Endometrium (tissue), 2 donors: Measurements from ENCODE around the gene DENND2D.

Experiments used
- FAIRE-seq: peaks from 2 replicates; lab custom pipeline; 2012; peaks lifted over from hg19 to GRCh38; lab: Jason Lieb, UNC
- donor health status: control.
- donor health status: control.

The DENND2D gene

DNA sequence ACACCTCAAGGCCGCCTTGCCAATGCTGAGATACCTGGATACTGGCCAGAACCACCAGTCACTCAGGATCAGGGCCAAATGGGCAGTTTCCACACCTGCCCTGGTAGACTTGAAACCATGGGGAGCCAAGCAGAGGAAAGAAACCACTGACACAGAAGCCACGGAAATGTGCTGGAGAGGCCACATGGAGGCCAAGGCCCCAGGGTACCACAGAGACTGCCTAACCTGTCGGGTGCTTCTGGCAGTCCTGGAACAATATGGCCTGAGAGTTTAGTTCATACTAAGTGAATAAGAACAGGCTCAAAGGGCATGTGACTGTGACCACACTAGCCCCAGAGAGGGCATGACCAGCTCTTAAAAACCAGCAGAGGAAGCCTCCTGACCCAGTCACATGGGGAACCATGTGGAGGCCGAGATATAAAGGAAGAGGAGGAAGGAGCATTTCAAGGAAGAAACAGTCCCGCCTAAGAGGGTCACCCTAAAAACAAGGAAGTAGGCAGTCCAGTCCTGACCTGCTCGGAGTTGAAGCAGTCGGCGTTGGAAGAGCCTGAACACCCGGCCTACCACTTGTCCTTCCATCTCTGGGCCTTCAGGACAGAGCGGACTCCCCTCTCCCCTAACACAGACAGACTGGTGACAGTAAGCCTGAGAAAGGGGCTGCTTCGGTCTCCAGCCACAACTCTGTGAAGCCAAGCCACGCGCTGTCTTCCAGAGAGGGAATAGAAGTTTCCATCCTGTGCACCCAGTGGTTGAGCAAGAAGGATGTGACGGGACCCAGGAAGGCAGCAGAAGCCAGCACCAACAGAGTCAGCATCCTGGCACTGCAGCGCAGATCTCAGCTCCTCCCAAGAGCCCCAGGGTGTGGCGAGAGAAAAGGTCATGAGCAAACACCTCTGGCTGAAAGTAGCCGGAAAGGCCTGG, at the start of gene DENND2D:
Gene DENND2D, minus strand, starts transcription at position 766 of the 921 bp plus-strand sequence. Its CDS starts 187 bp downstream, at position 579.
- FAIRE-seq: no peak

DNA sequence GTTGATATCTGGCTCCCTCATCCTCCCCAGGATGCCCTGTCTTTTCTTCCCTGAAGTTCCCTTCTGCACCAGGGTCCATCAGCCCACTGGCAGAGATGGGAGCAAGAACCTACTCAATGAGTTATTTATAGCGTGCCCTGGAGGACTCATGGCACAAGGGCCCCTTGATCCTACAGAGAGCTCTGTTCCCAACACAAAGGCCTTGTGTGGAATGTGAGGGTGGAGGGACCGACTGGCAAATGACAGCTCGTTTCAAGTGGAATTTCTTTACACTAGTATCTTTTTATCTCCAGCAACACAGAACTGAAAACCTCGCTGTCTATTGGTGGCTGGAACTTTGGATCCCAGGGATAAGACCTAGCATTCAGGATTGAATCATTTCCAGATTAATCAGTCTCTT, 49.5 kb upstream of the DENND2D start:
- FAIRE-seq: no peak

DNA sequence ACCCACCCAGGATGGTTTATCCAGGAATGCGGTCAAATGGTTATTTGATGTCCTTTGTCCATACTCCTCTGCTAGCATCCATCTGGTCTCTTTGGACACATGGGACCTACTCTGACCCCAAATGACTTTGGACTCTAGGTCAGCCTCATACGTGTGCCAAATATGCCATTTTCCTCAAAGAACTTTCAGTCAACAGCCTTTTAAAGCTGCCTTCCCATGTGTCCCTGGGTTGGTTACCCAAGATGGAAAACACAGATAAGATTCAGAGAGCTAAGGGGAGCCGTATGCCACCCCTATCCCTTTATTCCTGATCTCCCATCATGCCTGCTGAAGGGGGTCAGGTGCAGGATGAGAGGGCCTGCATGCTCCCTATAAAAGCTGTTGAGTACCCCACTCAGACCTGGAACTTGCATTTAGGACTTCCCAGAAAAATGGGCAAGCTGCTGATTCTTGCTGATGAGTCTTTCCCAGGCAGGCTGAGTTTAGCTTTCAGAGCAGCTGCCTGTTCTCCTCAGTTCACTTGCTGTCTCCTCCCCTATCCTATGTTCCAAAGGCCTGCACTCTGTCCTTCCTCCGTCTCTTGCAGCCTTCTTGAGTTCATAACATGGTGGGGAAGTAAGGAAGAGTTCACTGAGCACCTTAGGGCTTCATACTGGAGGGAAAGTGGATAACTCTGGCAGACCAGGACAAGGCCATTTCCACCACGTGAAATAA, 46.8 kb upstream of the DENND2D start:
- no peak for FAIRE-seq

DNA sequence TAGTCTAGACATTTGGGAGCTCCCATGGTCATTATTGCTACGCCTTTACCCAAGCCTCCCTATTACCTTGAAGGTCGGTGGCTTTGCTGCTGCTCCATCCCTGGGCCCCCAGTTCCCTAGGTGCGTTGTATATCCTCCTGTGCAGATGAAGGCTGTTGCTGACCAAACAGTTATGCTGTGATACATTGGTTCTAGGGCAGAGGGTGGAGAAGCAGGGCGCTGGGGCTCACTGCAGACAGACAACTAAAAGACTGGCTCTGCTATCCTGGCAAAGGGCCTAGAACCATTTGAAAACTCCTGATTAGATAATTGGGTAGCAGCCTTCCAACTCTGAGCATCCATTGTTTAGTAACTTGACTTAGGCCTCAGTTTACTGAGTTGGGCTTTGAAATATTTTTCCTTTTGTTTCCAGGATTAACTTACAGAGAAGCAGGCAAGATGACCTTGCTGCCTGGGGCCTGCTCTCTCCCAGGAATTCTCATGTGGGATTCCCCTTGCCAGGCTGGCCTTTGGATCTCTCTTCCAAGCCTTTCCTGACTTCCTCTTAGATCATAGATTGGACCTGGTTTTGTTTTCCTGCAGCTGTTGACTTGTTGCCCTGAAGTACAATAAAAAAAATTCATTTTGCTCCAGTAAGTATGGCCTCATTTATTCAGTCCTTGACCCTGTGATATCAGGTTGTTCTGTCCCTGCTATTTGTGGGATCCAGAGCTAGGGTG, 42.5 kb upstream of the DENND2D start:
- no peak for FAIRE-seq

DNA sequence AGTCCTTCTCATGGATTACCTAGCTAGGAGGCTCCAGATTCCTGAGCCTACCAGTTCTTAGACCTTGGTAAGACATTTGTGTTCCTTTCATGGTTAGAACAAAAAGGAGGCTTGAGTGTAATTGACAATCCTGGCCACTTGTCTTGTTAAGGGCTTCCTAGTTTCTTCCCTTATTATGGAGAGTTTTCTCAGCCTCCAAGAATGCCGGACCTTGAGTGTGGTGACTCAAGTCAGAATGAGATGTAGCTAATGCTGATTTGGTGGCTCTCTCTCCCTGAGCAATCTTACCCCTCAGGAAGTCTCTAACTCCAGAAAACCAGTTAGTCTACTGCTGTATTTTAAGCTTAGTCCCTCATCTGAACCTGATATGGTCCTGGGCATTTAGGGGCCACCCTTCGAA, 41.4 kb upstream of the DENND2D start:
- FAIRE-seq: no peak

GRCh38 chr1:111238056-111238795, 37.8 kb upstream of the DENND2D start:
- no peak for FAIRE-seq

- no peak for FAIRE-seq
Measured at GRCh38 chr1:111236806-111237205, 36.4 kb upstream of the DENND2D start.

DNA sequence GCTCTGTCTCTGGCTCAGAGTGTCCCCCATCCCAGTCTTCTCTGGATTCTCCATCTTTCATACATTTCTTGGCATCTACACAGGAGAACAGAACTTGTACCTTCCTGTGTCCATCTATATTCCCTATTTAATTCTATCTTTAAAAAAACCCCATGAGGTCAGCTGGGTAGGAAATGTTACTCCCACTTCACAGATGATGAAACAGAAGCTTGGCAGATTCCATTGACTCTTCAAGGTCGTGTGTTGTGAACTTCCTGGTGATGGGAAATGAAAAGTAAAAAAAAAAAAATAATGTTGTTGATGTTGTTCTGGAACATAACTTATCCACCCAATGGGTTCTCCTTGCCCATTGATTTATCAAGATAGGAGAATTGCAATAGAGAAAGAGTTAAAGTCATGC, 35.9 kb upstream of the DENND2D start:
- FAIRE-seq: no peak

DNA sequence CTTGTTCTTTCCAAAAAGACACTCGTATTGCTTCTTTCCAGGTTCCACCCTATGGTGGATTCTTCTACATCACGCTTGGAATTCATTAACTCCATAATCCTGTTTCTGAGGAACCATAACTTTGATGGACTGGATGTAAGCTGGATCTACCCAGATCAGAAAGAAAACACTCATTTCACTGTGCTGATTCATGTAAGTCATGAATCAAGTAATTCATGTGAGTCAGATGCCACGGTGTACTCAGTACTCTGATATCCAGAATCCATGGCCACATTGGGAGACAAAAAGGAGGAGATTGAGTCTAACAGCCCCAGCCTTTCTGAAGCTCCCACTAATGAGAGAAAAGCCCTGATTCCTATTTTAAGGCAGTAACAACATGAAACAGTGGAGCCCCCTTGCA, 34.4 kb upstream of the DENND2D start:
- FAIRE-seq: no peak

DNA sequence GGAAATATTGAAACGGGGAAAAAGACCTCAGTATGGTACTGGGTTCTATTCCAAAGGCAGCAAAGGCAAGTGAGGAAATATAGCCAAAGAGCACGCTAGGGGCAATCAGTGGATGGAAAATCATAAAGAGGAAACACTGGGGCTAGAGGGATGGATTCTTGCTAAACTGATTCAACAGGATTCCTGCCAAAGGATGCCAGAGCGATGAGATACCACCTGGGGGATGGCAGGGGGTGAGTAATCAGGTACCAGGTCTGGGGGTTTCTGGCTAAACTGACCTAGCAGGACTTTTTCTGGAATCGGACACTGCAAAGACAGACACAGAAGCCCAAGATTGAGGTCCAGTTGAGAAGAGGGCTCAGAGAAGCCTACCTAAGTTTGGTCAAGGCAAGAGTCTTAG, 33.8 kb upstream of the DENND2D start:
- no peak for FAIRE-seq

DNA sequence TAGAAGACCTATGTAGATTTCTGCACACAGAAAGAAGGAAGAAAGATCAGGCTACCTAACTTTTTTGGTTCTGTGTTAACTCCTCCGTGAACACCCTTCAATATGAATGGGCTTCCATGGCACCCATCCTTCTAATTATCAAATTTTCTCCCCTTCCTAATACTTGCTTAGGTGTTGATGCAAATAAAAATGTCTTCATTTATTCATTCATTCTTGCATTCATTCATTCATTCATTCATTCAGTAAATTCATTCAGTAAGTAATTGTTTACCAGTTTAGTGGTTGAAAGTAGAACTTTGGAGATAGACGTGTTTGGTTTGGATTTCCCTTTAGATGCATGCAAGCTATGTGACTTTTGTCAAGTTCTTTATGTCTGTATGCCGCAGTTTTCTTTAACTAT, 31.7 kb upstream of the DENND2D start:
- no peak for FAIRE-seq

- FAIRE-seq: no peak
Measured at GRCh38 chr1:111228748-111229126, 28.3 kb upstream of the DENND2D start.

- FAIRE-seq: no peak
Measured at GRCh38 chr1:111227851-111228747, 27.7 kb upstream of the DENND2D start.

GRCh38 chr1:111227434-111227833, 27.0 kb upstream of the DENND2D start, which contains the start of gene CHI3L2:
Gene CHI3L2 (plus strand): TSS chr1:111227713. CDS start chr1:111227730, 17 bp downstream.
- no peak for FAIRE-seq

DNA sequence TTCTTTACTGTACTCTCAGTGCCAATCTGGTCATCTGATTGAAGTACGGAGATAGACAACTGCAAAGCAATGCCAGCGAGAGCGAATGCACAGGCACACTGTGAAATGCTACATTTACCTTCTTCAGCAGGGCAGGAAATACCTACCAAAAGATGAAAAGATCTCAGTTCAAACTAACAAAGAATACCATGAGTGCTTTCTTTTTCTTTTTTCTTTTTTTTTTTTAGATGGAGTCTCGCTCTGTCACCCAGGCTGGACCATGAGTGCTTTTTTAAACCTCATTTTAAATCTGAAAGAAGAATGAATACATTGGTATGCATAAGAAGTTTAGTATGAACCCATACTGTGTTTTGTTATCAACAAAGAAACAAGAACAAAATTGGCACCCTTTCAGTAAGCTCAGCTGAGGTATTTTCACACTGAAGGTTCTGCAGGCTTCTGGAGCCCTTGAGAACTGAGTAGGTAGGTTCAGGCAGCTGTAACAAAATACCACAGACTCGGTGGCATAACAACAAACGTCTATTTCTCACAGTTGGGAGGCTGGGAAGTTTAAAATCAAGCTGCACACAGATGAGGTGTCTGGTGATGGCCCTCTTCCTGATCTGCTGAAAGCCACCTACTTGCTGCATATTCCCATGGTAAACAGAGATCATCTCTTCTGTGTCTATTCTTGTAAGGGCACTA, 25.4 kb upstream of the DENND2D start:
- FAIRE-seq: no peak

DNA sequence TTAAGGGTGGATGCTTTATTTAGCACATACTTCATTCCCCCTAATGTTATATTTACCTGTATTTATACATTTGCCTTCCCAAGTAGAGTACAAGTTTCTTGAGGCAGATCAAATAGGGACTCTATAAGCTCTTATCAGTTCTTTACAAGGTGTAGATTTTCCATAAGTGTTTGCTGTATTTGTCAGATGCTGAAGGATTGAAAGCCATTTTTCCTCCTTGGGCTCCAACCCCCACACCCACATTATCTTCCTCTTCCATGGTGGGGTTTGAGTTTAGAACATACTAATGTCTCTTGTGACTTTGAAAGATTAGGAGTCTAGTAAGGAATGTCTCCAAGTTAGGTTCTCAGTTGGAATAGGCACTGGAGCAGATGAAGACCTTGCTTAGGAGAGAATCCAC, 24.6 kb upstream of the DENND2D start:
- no peak for FAIRE-seq

GRCh38 chr1:111223126-111223685, 22.8 kb upstream of the DENND2D start:
- no peak for FAIRE-seq

DNA sequence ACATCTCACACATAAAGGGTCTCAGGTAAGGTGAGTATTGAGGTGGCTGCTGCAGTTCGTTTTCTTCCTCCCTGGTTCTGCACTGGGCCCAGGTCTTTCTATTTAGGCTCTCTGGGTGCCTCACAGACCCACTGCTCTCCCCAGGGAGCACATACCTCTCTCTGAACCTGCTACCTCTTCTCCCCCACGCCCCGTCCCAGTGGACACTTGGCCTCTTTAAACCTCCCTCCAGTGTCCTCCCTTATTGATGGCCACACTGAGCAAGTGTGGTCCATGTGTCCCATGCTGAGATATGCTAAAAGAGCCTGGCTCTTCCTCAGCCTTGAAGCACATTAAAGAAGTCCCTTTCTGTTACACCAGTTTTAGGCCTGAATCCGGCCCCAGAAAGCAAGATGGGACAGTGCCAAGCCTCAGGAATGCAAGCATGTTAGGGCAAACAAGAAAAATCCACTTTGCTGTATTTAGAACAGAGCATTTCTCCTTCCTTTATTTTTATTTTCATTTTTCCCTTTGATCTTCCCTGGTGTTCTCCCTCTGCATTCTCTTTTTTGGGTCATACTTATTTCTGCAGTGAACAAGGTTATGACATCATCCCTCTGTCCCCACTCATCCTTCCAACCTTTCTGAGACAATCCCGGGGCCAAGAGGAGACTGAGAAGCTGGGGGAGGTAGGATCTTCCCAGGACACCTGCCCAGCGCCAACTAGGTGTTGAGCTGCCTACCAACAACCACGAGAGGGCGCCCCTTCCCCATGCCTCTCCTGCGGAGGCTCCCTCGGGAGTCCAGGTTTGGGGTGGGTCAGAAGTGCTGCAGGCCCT, 22.1 kb upstream of the DENND2D start:
- FAIRE-seq: no peak
